Type B pancreatic cell (in vitro differentiated cells): ENCODE measurements around the gene ZNRF1. TPM values are rescaled to one million over a fixed set of nuclear protein-coding genes. Genes with fewer than 3 reads are reported as not detected.
A peak's percentile ranks its signal among the peaks of the same experiment; 100 is the strongest.

Experiments
- DNase-seq: peaks from one replicate; pipeline ENCODE4 v3.0.0; 2021; ENCODE audit warnings: mixed read lengths; ENCODE audit not compliant: unreplicated experiment; ENCODE audit errors: extremely low spot score
- H3K27ac Mint-ChIP-seq: 2 replicates; pipeline ENCODE4 v1.8.0; 2021; ENCODE audit warnings: mild to moderate bottlenecking, mixed read lengths
- H3K27me3 Mint-ChIP-seq: 2 replicates; pipeline ENCODE4 v1.8.0; 2021; ENCODE audit warnings: mixed read lengths
- H3K36me3 Mint-ChIP-seq: 2 replicates; pipeline ENCODE4 v1.8.0; 2021; ENCODE audit warnings: mixed read lengths
- H3K4me1 Mint-ChIP-seq: one replicate; pipeline ENCODE4 v1.8.0; 2021; ENCODE audit warnings: mixed read lengths; ENCODE audit not compliant: unreplicated experiment
- H3K4me3 Mint-ChIP-seq: 2 replicates; pipeline ENCODE4 v1.8.0; 2021; ENCODE audit warnings: mild to moderate bottlenecking, mixed read lengths
- H3K9me3 Mint-ChIP-seq: 2 replicates; pipeline ENCODE4 v1.8.0; 2021; ENCODE audit warnings: mixed read lengths
- CTCF ChIP-seq: fragments of 200-600 bp; sonication (generic); conservative IDR thresholded peaks from 2 replicates; pipeline ENCODE4 v1.5.0; 2021; ENCODE audit warnings: antibody characterized with exemption, mild to moderate bottlenecking
- total RNA-seq: library from RNA; stranded (reverse); gene quantifications from 2 replicates; pipeline ENCODE4 v1.2.1, GENCODE V29; 2021; ENCODE audit warnings: low replicate concordance

The ZNRF1 gene
- total RNA-seq, 1 donor from 2014 or later, result 49.2 TPM

GRCh38 chr16:75138636-75139035, 139.8 kb downstream of the ZNRF1 start:
- TF ChIP-seq CTCF, result no peak
- no peak overlapping the region for H3K27ac Mint-ChIP-seq
- H3K4me3 Mint-ChIP-seq, result no peak overlapping the region
- DNase-seq, result no peak
- H3K9me3 Mint-ChIP-seq, result no peaks in the 10 kb centered on the region
- H3K4me1 Mint-ChIP-seq, result peaks cover 6% of the 10 kb centered on the region
- peaks cover 3% of the 10 kb centered on the region for H3K36me3 Mint-ChIP-seq
- H3K27me3 Mint-ChIP-seq, result no peaks in the 10 kb centered on the region

- Mint-ChIP-seq H3K27me3 (no peaks in the 10 kb centered on the region), H3K4me3 (no peak overlapping the region), H3K36me3 (peaks cover 3% of the 10 kb centered on the region), H3K4me1 (peaks cover 6% of the 10 kb centered on the region), H3K27ac (no peak overlapping the region), H3K9me3 (no peaks in the 10 kb centered on the region)
- DNase-seq, result no peak
- no peak for TF ChIP-seq CTCF
Measured at GRCh38 chr16:75139498-75139897, 140.7 kb downstream of the ZNRF1 start.

- H3K4me3 Mint-ChIP-seq, result no peak overlapping the region
- H3K9me3 Mint-ChIP-seq, result no peaks in the 10 kb centered on the region
- H3K4me1 Mint-ChIP-seq, result peaks cover 1% of the 10 kb centered on the region
- no peak for TF ChIP-seq CTCF
- H3K36me3 Mint-ChIP-seq, result peaks cover 5% of the 10 kb centered on the region
- H3K27ac Mint-ChIP-seq, result no peak overlapping the region
- no peaks in the 10 kb centered on the region for H3K27me3 Mint-ChIP-seq
- peak; percentile 4 for DNase-seq
Measured at GRCh38 chr16:75143941-75144340, 145.1 kb downstream of the ZNRF1 start.

GRCh38 chr16:75147968-75148310, 149.1 kb downstream of the ZNRF1 start:
- H3K36me3 Mint-ChIP-seq, result peaks cover 27% of the 10 kb centered on the region
- peaks cover 10% of the 10 kb centered on the region for H3K9me3 Mint-ChIP-seq
- TF ChIP-seq CTCF, result no peak
- no peaks in the 10 kb centered on the region for H3K27me3 Mint-ChIP-seq
- peak overlapping the region; percentile 61 for H3K27ac Mint-ChIP-seq
- DNase-seq, result no peak
- H3K4me3 Mint-ChIP-seq, result peak overlapping the region; percentile 92
- H3K4me1 Mint-ChIP-seq, result peaks cover 4% of the 10 kb centered on the region

- Mint-ChIP-seq H3K4me1 (peaks cover 4% of the 10 kb centered on the region), H3K36me3 (peaks cover 33% of the 10 kb centered on the region), H3K4me3 (peak within 1 kb of the TSS; percentile 92), H3K9me3 (peaks cover 12% of the 10 kb centered on the region), H3K27me3 (no peaks in the 10 kb centered on the region), H3K27ac (peak within 1 kb of the TSS; percentile 77)
- no peak for TF ChIP-seq CTCF
- peak; percentile 97 for DNase-seq
Measured at GRCh38 chr16:75148311-75149195, 149.7 kb downstream of the ZNRF1 start, which contains the start of gene ZFP1. Gene ZFP1, plus strand, starts transcription at chr16:75148524. Its CDS starts 4,428 bp downstream, at chr16:75152952.
